Adrenal gland (tissue), 5 donors: ENCODE results near the gene TMEM74B.

Source experiments
- POLR2A ChIP-seq, 2 donors: fragments of 450-650 bp; IDR thresholded peaks; one replicate each; pipeline ENCODE4 v1.6.1; 2017; ENCODE audit warnings: antibody characterized with exemption in 2 of 2, mild to moderate bottlenecking in 2 of 2, moderate library complexity in 1 of 2
- TF ChIP-seq, protein P1 (sequence below), 6 experiments: fragments of 450-650 bp in 4 of 6; fragments of 200-600 bp in 2 of 6; sonication (generic) in 1 of 6; IDR thresholded peaks; 1 replicate in 5 of 6; 2 replicates in 1 of 6; pipeline versions ENCODE4 v1.5.1 to v1.8.0; 2016 to 2021; ENCODE audit warnings: antibody characterized with exemption in 6 of 6, mild to moderate bottlenecking in 2 of 6, moderate library complexity in 1 of 6
- donor health status: DM: no; HTN: no; CAD: no.

- TF ChIP-seq, protein P1, sequence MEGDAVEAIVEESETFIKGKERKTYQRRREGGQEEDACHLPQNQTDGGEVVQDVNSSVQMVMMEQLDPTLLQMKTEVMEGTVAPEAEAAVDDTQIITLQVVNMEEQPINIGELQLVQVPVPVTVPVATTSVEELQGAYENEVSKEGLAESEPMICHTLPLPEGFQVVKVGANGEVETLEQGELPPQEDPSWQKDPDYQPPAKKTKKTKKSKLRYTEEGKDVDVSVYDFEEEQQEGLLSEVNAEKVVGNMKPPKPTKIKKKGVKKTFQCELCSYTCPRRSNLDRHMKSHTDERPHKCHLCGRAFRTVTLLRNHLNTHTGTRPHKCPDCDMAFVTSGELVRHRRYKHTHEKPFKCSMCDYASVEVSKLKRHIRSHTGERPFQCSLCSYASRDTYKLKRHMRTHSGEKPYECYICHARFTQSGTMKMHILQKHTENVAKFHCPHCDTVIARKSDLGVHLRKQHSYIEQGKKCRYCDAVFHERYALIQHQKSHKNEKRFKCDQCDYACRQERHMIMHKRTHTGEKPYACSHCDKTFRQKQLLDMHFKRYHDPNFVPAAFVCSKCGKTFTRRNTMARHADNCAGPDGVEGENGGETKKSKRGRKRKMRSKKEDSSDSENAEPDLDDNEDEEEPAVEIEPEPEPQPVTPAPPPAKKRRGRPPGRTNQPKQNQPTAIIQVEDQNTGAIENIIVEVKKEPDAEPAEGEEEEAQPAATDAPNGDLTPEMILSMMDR (IDR thresholded peaks at IDR 0.05), result peak in 5 of 6 experiments; percentile 33 to 55 (median 44)
- TF ChIP-seq POLR2A (IDR thresholded peaks at IDR 0.05), result no peak
These were observed 1.1 kb upstream of the TMEM74B start for GRCh38 chr20:1185790-1186334.
